ENCODE data around the gene CYTH1.

- TF ChIP-seq CTCF (IDR thresholded peaks at IDR 0.05): no peak
- no peak for TF ChIP-seq EP300 (IDR thresholded peaks at IDR 0.05)
- no peak for TF ChIP-seq POLR2AphosphoS5 (IDR thresholded peaks at IDR 0.05)
Observed at GRCh38 chr17:78747488-78747887, 34.6 kb downstream of the CYTH1 start.

Data from upper lobe of left lung (tissue), 4 donors.